RWPE1 (cell line): Measurements from ENCODE around the gene TMEM63B.

Experiments
- CTCF ChIA-PET: fragments of 350-600 bp; sonication (Branson Sonifier 250); formaldehyde crosslinking; extraction: SDS; loops from one replicate; lab custom pipeline; 2021; lab: Yijun Ruan, JAX
- POLR2A ChIA-PET: fragments of 400-600 bp; formaldehyde crosslinking; extraction: SDS; loops from one replicate; lab custom pipeline; 2020; ENCODE audit warnings: antibody characterized with exemption; ENCODE audit not compliant: low non-redundant PET; lab: Yijun Ruan, JAX
- DNase-seq: peaks from one replicate; pipeline ENCODE4 v3.0.0; 2012; ENCODE audit warnings: low spot score
- H3K27ac ChIP-seq: fragments of 450-650 bp; 2 replicates; pipeline ENCODE4 v1.5.1; 2017
- CTCF ChIP-seq: fragments of 450-650 bp; conservative IDR thresholded peaks from 2 replicates; pipeline ENCODE4 v1.5.1; 2017; ENCODE audit warnings: low read depth, mild to moderate bottlenecking

The TMEM63B gene

GRCh38 chr6:44115866-44116265, 11.5 kb upstream of the TMEM63B start:
- no peak for TF ChIP-seq CTCF
- ChIA-PET CTCF (interaction anchor here (0.8 to 1.0 kb wide), 2 partner anchors 119 to 122 kb away, joined by 3 read pairs; no protein-coding TSS in a partner anchor), POLR2A (no interaction called here)
- H3K27ac ChIP-seq, result peak overlapping the region; percentile 80
- DNase-seq, result peak; percentile 85

- H3K27ac ChIP-seq, result peak overlapping the region; percentile 80
- no peak for DNase-seq
- no peak for TF ChIP-seq CTCF
- ChIA-PET POLR2A (no interaction called here), CTCF (interaction anchor here (0.6 to 0.8 kb wide), 5 partner anchors 14 to 118 kb away, joined by 3 to 5 read pairs (median 3); no protein-coding TSS in a partner anchor)
Observed at GRCh38 chr6:44116641-44117382, 10.5 kb upstream of the TMEM63B start.

- POLR2A ChIA-PET, result no interaction called here
- no peak for TF ChIP-seq CTCF
- DNase-seq, result peak; percentile 62
- peak overlapping the region; percentile 73 for H3K27ac ChIP-seq
- CTCF ChIA-PET, result no interaction called here
Observed at GRCh38 chr6:44117397-44118128, 9.8 kb upstream of the TMEM63B start.

- ChIA-PET POLR2A (no interaction called here), CTCF (interaction anchor here (0.7 kb wide), 1 partner anchor 385 kb away, joined by 4 read pairs; no protein-coding TSS in a partner anchor)
Observed at GRCh38 chr6:44119704-44120262, 7.6 kb upstream of the TMEM63B start.

GRCh38 chr6:44120692-44121443, 6.5 kb upstream of the TMEM63B start:
- POLR2A ChIA-PET, result no interaction called here
- TF ChIP-seq CTCF, result no peak
- no peak for DNase-seq
- CTCF ChIA-PET, result interaction anchor here (0.6 kb wide), 1 partner anchor 22 kb away, joined by 6 read pairs; no protein-coding TSS in a partner anchor
- no peak overlapping the region; the same call in 1 of the 2 replicates for H3K27ac ChIP-seq

More at GRCh38 chr6:44119704-44120262, 7.6 kb upstream of the TMEM63B start:
- TF ChIP-seq CTCF, result no peak
- H3K27ac ChIP-seq, result peak overlapping the region; percentile 62
- DNase-seq, result no peak

GRCh38 chr6:44122801-44123200, 4.6 kb upstream of the TMEM63B start:
- ChIA-PET CTCF (no interaction called here), POLR2A (no interaction called here)
- H3K27ac ChIP-seq, result no peak overlapping the region
- no peak for DNase-seq
- no peak for TF ChIP-seq CTCF
